HepG2 (cell line): Measurements from ENCODE around the gene ARMH4.

ENCODE experiments used
- BCL6 ChIP-seq: IDR thresholded peaks from 2 replicates; pipeline ENCODE4 v1.6.1; 2016; ENCODE audit warnings: missing genetic modification reagents, missing compliant biosample characterization
- RARG ChIP-seq: sonication (generic); formaldehyde crosslinking; IDR thresholded peaks from 2 replicates; pipeline ENCODE4 v1.4.0; 2020; ENCODE audit warnings: low read depth, mild to moderate bottlenecking, missing genetic modification reagents
- ZNF292 ChIP-seq: sonication (generic); formaldehyde crosslinking; IDR thresholded peaks from 2 replicates; pipeline ENCODE4 v1.8.1; 2022; ENCODE audit warnings: mild to moderate bottlenecking, low read depth, missing genetic modification reagents, borderline replicate concordance

- TF ChIP-seq BCL6 (CRISPR knock-in tag), result no peak
- no peak for TF ChIP-seq RARG (CRISPR knock-in tag)
- no peak for TF ChIP-seq ZNF292 (CRISPR knock-in tag)
Observed at GRCh38 chr14:58199726-58200479, 47.9 kb upstream of the ARMH4 start, which contains the start of gene ACTR10.
